Esophagus muscularis mucosa (tissue), 4 donors: Measurements from ENCODE around the gene KIF2A.

Source experiments
- CTCF ChIP-seq, 3 experiments: fragments of 200-600 bp in 2 of 3; fragments of 450-650 bp in 1 of 3; sonication (generic) in 2 of 3; IDR thresholded peaks; one replicate each; pipeline ENCODE4 v1.5.1; 2017 to 2019; ENCODE audit warnings: antibody characterized with exemption in 3 of 3, mild to moderate bottlenecking in 2 of 3, moderate library complexity in 1 of 3
- EP300 ChIP-seq: sonication (generic); formaldehyde crosslinking; IDR thresholded peaks from one replicate; pipeline ENCODE4 v1.6.1; 2017; ENCODE audit warnings: antibody characterized with exemption
- POLR2A ChIP-seq: fragments of 450-650 bp; IDR thresholded peaks from one replicate; pipeline ENCODE4 v1.6.1; 2017; ENCODE audit warnings: antibody characterized with exemption, moderate library complexity, mild to moderate bottlenecking, low read depth
- POLR2AphosphoS5 ChIP-seq, 2 donors: sonication (generic); formaldehyde crosslinking; IDR thresholded peaks; one replicate each; pipeline ENCODE4 v1.6.1; 2017; ENCODE audit warnings: antibody characterized with exemption in 2 of 2

GRCh38 chr5:62305715-62306322, at the start of gene KIF2A:
- TF ChIP-seq POLR2A (no peak), EP300 (no peak), POLR2AphosphoS5 (IDR thresholded peaks at IDR 0.05) (peak; percentile 39 to 72), CTCF (IDR thresholded peaks at IDR 0.05) (peak; percentile 14 to 36 (median 21))
